ENCODE results near the gene TSPAN4. TPM values are rescaled to one million over a fixed set of nuclear protein-coding genes. Genes with fewer than 3 reads are reported as not detected.

Gene TSPAN4
- total and polyA plus RNA-seq, 4 experiments from 2014 or later, result 1.8 to 5.8 (median 4.4) TPM

- Histone ChIP-seq H3K27ac (ENCODE audit: low read depth, low read length) (no peak overlapping the region), H3K4me3 (ENCODE audit: low read length in 2 of 2) (no peak overlapping the region), H3K4me1 (ENCODE audit: insufficient read depth, low read length) (peaks cover 22% of the 10 kb centered on the region), H3K27me3 (ENCODE audit: insufficient read depth, low read length) (peaks cover 10% of the 10 kb centered on the region), H3K9me3 (ENCODE audit: control insufficient read depth in 1 of 2, low read length in 2 of 2) (no peaks in the 10 kb centered on the region), H3K36me3 (ENCODE audit: insufficient read depth, low read length) (no peaks in the 10 kb centered on the region)
- H3K9me3 Mint-ChIP-seq, result no peaks in the 10 kb centered on the region
- ChIA-PET POLR2A (ENCODE audit: partially characterized antibody) (interaction anchor here (1.2 kb wide), 1 partner anchor 27 kb away, joined by 5 read pairs; no protein-coding TSS in a partner anchor), CTCF (ENCODE audit: partially characterized antibody) (interaction anchor here (1.0 to 4.1 kb wide), 2 partner anchors 9 to 204 kb away, joined by 3 to 35 read pairs; no protein-coding TSS in a partner anchor)
- no peak for DNase-seq
- H3K27me3 Mint-ChIP-seq, result peaks cover 2 to 4% of the 10 kb centered on the region in 2 donors
- intact Hi-C loops (cut with micrococcal nuclease), result no loop called here
- peaks cover 2 to 21% (median 8%) of the 10 kb centered on the region in 4 donors for H3K4me1 Mint-ChIP-seq
- H3K36me3 Mint-ChIP-seq, result peaks cover 0 to 3% of the 10 kb centered on the region in 2 donors
- peak overlapping the region in 1 of 7 donors; percentile 32 for H3K27ac Mint-ChIP-seq
- peak overlapping the region in 1 of 8 donors; percentile 20 for H3K4me3 Mint-ChIP-seq
These were observed 3.9 kb downstream of the TSPAN4 start for GRCh38 chr11:846496-847098.

DNA sequence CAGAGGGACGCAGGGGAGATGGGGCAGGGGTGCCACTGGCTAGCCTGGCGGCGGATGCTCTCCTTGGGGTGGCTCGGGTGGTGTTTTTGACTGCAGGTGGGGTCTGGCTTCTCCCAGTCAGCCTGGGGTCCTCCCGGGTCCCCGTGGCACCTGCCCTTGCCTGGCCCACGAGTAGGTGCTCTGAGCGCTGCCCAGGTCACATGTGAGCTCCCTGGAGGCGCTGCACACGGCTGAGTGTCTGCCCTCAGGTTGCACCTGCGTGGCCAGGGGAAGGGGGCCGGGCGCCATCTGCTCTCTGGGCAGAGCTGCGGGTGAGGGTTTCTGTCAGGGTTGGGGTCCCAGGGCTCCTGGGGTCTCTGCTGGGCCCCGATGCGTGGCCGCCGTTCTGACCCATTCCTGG is 5.2 kb downstream of the TSPAN4 start:
- H3K4me1 Mint-ChIP-seq, result peaks cover 2 to 21% (median 8%) of the 10 kb centered on the region in 4 donors
- no peaks in the 10 kb centered on the region for H3K9me3 ChIP-seq (ENCODE audit: control insufficient read depth in 1 of 2, low read length in 2 of 2)
- peaks cover 0 to 1% of the 10 kb centered on the region in 2 donors for H3K36me3 Mint-ChIP-seq
- H3K36me3 ChIP-seq (ENCODE audit: insufficient read depth, low read length), result no peaks in the 10 kb centered on the region
- H3K27me3 Mint-ChIP-seq, result peaks cover 4% of the 10 kb centered on the region in 2 donors
- CTCF ChIA-PET (ENCODE audit: partially characterized antibody), result interaction anchor here (1.0 to 4.1 kb wide), 6 partner anchors 10 to 207 kb away, joined by 3 to 35 read pairs (median 3); partner anchors contain the start of gene RPLP2
- peaks cover 10% of the 10 kb centered on the region for H3K27me3 ChIP-seq (ENCODE audit: insufficient read depth, low read length)
- H3K4me3 Mint-ChIP-seq, result peak overlapping the region in 1 of 8 donors; percentile 25
- no peaks in the 10 kb centered on the region for H3K9me3 Mint-ChIP-seq
- H3K4me3 ChIP-seq (ENCODE audit: low read length in 2 of 2), result no peak overlapping the region
- POLR2A ChIA-PET (ENCODE audit: partially characterized antibody), result interaction anchor here (0.6 to 1.4 kb wide), 5 partner anchors 62 to 203 kb away, joined by 3 to 6 read pairs (median 3); partner anchors contain the start of gene AP2A2
- intact Hi-C loops (cut with micrococcal nuclease), result no loop called here
- H3K4me1 ChIP-seq (ENCODE audit: insufficient read depth, low read length), result peaks cover 22% of the 10 kb centered on the region
- no peak for DNase-seq
- no peak overlapping the region for H3K27ac Mint-ChIP-seq
- no peak overlapping the region for H3K27ac ChIP-seq (ENCODE audit: low read depth, low read length)

DNA sequence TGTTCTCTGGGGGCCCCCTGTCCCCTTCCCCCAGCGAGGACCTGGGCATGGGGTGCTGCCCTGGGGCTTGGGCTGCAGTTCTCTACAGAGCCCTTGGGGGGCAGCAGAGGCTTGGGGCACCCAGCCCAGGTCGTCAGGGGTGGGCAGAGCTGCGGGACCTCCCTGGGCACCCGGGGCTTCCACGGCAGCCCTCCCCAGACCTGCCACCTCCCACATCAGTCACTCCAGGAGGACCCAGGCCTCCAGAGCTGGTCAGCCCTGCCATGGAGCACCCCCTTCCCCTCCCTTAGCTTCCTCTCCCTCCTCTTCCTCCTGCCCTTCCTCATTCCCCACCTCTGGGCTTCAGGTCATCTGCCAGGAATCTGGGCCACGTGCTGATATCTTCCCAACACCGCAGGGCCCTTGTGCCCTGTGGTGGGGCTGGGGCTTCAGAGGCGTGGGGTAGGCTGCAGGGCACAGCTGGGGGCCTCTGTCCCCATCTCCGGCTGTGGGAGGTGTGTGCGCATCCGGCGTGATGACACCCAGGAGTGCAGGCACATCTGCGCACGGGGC is 5.8 kb downstream of the TSPAN4 start:
- H3K27me3 Mint-ChIP-seq, result peaks cover 4% of the 10 kb centered on the region in 2 donors
- no peak overlapping the region for H3K27ac ChIP-seq (ENCODE audit: low read depth, low read length)
- peaks cover 0 to 1% of the 10 kb centered on the region in 2 donors for H3K36me3 Mint-ChIP-seq
- ChIA-PET CTCF (ENCODE audit: partially characterized antibody) (interaction anchor here (1.0 to 4.1 kb wide), 5 partner anchors 17 to 206 kb away, joined by 3 to 35 read pairs (median 3); partner anchors contain the start of gene RPLP2), POLR2A (ENCODE audit: partially characterized antibody) (interaction anchor here (0.6 to 1.4 kb wide), 5 partner anchors 62 to 202 kb away, joined by 3 to 6 read pairs (median 3); partner anchors contain the start of gene AP2A2)
- H3K27ac Mint-ChIP-seq, result peak overlapping the region in 1 of 7 donors; percentile 16
- peaks cover 2 to 19% (median 8%) of the 10 kb centered on the region in 4 donors for H3K4me1 Mint-ChIP-seq
- H3K9me3 ChIP-seq (ENCODE audit: control insufficient read depth in 1 of 2, low read length in 2 of 2), result no peaks in the 10 kb centered on the region
- H3K4me3 ChIP-seq (ENCODE audit: low read length in 2 of 2), result no peak overlapping the region
- H3K9me3 Mint-ChIP-seq, result no peaks in the 10 kb centered on the region
- peaks cover 17% of the 10 kb centered on the region for H3K4me1 ChIP-seq (ENCODE audit: insufficient read depth, low read length)
- H3K4me3 Mint-ChIP-seq, result peak overlapping the region in 7 of 8 donors; percentile 26 to 77 (median 62)
- peaks cover 10% of the 10 kb centered on the region for H3K27me3 ChIP-seq (ENCODE audit: insufficient read depth, low read length)
- intact Hi-C loops (cut with micrococcal nuclease), result no loop called here
- no peaks in the 10 kb centered on the region for H3K36me3 ChIP-seq (ENCODE audit: insufficient read depth, low read length)
- peak; percentile 59 to 70 (median 62) for DNase-seq

GRCh38 chr11:849104-849824 is 6.6 kb downstream of the TSPAN4 start:
- no peaks in the 10 kb centered on the region for H3K9me3 ChIP-seq (ENCODE audit: control insufficient read depth in 1 of 2, low read length in 2 of 2)
- Mint-ChIP-seq H3K27ac (no peak overlapping the region), H3K36me3 (no peaks in the 10 kb centered on the region), H3K9me3 (no peaks in the 10 kb centered on the region), H3K4me3 (peak overlapping the region; percentile 61 to 79 (median 73)), H3K27me3 (peaks cover 4% of the 10 kb centered on the region in 2 donors), H3K4me1 (peaks cover 2 to 14% (median 6%) of the 10 kb centered on the region in 4 donors)
- CTCF ChIA-PET (ENCODE audit: partially characterized antibody), result interaction anchor here (1.0 to 4.1 kb wide), 5 partner anchors 17 to 205 kb away, joined by 3 to 35 read pairs (median 3); partner anchors contain the start of gene RPLP2
- no peak overlapping the region for H3K27ac ChIP-seq (ENCODE audit: low read depth, low read length)
- intact Hi-C loops (cut with micrococcal nuclease), result no loop called here
- H3K36me3 ChIP-seq (ENCODE audit: insufficient read depth, low read length), result no peaks in the 10 kb centered on the region
- H3K27me3 ChIP-seq (ENCODE audit: insufficient read depth, low read length), result peaks cover 10% of the 10 kb centered on the region
- peaks cover 10% of the 10 kb centered on the region for H3K4me1 ChIP-seq (ENCODE audit: insufficient read depth, low read length)
- H3K4me3 ChIP-seq (ENCODE audit: low read length in 2 of 2), result peak overlapping the region in 1 of 2 donors; percentile 24
- DNase-seq, result no peak
- POLR2A ChIA-PET (ENCODE audit: partially characterized antibody), result interaction anchor here (1.0 kb wide), 2 partner anchors 61 to 202 kb away, joined by 3 to 6 read pairs; no protein-coding TSS in a partner anchor

DNA sequence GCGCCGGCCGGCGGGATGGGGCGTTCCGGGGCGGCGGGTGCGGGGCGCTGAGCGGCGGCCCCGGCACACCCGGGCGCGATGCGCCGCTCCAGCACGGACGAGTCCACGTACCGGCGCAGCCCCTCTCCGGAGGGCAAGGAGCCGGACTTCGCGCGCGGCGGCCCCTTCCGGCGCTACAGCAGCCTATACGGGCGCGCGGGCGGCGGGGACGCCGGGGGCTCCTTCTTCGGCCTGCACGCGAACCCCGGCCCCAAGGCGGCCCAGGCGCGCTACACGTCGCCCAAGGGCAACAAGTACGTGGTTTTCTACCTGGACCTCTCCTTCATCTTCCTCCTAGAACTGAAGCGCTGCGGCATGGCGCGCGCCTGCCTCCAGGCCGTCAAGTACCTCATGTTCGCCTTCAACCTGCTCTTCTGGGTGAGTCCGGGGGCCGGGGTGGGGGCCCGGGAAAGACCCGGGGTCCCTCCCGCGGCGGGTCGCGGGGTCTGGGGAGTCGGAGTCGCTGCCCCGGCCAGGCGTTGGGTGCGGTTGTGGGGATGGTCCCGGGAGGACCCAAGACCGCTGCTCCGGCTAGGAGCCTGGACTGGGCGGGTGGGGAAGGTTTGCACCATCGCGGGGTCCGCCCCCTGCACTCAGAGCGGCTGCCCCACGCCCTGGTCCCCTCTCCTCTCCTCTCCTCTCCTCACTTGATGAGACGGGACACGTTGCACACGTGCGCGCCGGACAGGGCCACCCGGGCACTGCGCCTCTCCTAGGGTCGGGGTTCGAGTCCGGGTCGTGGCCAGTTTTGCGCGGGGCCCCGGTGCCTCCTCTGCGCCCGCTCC is 7.5 kb downstream of the TSPAN4 start:
- Mint-ChIP-seq H3K9me3 (no peaks in the 10 kb centered on the region), H3K27ac (no peak overlapping the region), H3K4me1 (peaks cover 2 to 9% (median 4%) of the 10 kb centered on the region in 4 donors), H3K27me3 (peaks cover 4% of the 10 kb centered on the region in 2 donors), H3K4me3 (peak overlapping the region in 6 of 8 donors; percentile 48 to 77 (median 58)), H3K36me3 (no peaks in the 10 kb centered on the region)
- Histone ChIP-seq H3K4me3 (ENCODE audit: low read length in 2 of 2) (no peak overlapping the region), H3K36me3 (ENCODE audit: insufficient read depth, low read length) (no peaks in the 10 kb centered on the region), H3K27ac (ENCODE audit: low read depth, low read length) (no peak overlapping the region), H3K4me1 (ENCODE audit: insufficient read depth, low read length) (peaks cover 10% of the 10 kb centered on the region), H3K27me3 (ENCODE audit: insufficient read depth, low read length) (peaks cover 10% of the 10 kb centered on the region), H3K9me3 (ENCODE audit: control insufficient read depth in 1 of 2, low read length in 2 of 2) (no peaks in the 10 kb centered on the region)
- intact Hi-C loops (cut with micrococcal nuclease), result no loop called here
- CTCF ChIA-PET (ENCODE audit: partially characterized antibody), result interaction anchor here (4.1 kb wide), 1 partner anchor 200 kb away, joined by 35 read pairs; no protein-coding TSS in a partner anchor
- DNase-seq, result no peak
- POLR2A ChIA-PET (ENCODE audit: partially characterized antibody), result no interaction called here

DNA sequence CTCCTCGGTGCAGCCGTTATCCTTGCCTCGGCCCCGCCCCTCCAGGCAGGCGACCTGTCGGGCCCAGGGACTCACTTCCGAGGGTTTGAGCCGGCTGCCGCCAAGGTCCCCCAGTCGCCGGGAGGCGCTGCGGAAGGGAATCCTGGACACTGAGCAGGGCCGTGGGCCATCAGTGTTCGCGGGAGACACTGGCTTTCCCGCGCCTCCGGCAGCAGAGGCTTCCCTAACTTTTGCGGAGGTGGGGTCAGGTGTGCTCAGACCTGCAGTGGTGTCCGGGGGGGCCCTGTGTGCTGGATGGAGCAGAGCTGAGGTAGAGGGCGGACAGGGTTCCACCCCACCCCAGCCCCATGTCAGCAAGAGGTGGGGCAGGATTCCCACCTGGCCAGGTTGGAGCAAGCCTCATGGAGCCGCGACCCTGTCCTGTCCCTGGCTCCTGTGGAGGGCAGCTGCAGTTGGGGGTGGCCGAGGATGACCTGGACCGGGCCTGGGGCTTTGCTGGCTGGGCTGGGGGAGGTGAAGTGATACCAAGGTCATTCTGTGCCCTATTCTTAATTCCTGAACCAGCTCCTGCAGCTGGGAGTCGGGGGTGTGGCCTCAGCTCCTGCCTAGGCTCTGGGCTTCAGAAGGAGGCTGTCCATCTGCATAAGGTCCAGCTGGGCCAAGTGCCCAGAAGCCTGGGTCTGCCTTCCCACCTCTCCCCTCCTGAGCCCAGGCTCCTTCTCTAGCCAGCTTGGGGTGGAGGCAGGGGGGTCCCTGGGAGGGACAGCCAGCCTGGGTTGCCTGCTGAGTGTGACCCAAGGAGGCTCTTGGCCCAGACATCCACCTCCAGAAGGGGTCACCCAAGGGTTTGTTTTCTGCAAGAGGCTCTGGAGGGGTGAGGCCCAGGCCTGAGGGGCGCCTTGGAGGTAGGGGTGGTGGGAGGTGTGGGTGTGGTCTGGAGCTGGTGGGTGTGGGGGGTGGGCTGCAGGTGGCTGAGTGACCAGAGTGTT is 8.4 kb downstream of the TSPAN4 start:
- H3K4me3 Mint-ChIP-seq, result peak overlapping the region in 3 of 8 donors; percentile 32 to 70 (median 42)

More for the DNA sequence above, 8.4 kb downstream of the TSPAN4 start:
- CTCF ChIA-PET (ENCODE audit: partially characterized antibody), result no interaction called here
- POLR2A ChIA-PET (ENCODE audit: partially characterized antibody), result no interaction called here
- H3K4me1 Mint-ChIP-seq, result peaks cover 2 to 9% (median 3%) of the 10 kb centered on the region in 4 donors
- peaks cover 10% of the 10 kb centered on the region for H3K4me1 ChIP-seq (ENCODE audit: insufficient read depth, low read length)
- H3K36me3 ChIP-seq (ENCODE audit: insufficient read depth, low read length), result no peaks in the 10 kb centered on the region
- H3K27me3 Mint-ChIP-seq, result peaks cover 4% of the 10 kb centered on the region in 2 donors
- peak in 1 of 5 donors; percentile 26 for DNase-seq
- H3K9me3 Mint-ChIP-seq, result no peaks in the 10 kb centered on the region
- no peak overlapping the region for H3K27ac ChIP-seq (ENCODE audit: low read depth, low read length)
- H3K36me3 Mint-ChIP-seq, result no peaks in the 10 kb centered on the region
- intact Hi-C loops (cut with micrococcal nuclease), result no loop called here
- no peaks in the 10 kb centered on the region for H3K9me3 ChIP-seq (ENCODE audit: control insufficient read depth in 1 of 2, low read length in 2 of 2)
- peak overlapping the region in 1 of 7 donors; percentile 35 for H3K27ac Mint-ChIP-seq
- H3K4me3 ChIP-seq (ENCODE audit: low read length in 2 of 2), result no peak overlapping the region
- peaks cover 10% of the 10 kb centered on the region for H3K27me3 ChIP-seq (ENCODE audit: insufficient read depth, low read length)
